Measurements from ENCODE around the gene PIEZO2.

Gene PIEZO2

DNA sequence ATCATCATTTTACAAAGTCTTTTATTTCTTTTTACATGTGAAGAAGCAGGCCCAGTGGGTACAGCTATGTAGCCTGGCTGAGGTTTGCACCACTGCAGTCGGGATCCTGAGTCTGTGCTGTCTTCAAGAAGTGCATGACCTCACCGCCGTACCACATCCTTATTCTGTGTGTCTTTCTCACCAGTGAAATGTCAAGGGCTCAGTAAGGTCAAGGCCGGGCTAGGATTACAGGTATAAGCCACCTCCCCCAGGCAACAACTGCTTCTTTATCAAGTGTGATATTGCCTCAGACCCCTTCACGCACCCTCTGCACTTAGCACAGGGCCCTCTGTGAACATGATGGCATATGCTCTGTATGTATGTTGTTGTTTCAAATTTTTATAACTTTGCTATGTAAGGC lies 76.7 kb downstream of the PIEZO2 start:
- no peak overlapping the region for H2AFZ ChIP-seq (ENCODE audit: low read depth, low read length)
- 72% methylated on average over 4 of the region's 5 CpGs for WGBS

DNA sequence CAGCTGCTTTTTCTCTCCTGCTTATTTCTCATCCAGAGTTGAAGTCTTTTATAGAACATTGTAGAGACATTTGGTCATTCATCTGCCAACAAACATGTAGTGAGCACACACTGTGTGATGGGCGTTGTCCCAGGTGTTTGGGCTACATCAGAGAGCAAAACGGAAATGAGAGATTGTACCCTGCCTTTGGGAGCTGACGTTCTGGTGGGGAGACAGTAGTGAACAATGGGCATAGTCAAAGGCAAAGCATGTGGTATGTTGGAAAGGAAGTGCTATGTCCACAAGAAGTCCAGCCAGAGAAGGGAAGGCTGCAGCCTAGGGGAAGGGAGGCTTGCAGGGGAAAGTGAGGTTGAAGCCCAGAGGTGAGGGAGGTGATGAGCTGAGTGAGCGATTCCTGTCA lies 78.1 kb downstream of the PIEZO2 start:
- H3K14ac ChIP-seq (ENCODE audit: low read length in 2 of 2), result no peak overlapping the region
- no peak overlapping the region for H4K91ac ChIP-seq (ENCODE audit: low read length)
- no peak overlapping the region for H3K23ac ChIP-seq (ENCODE audit: low read length in 2 of 2)
- no peak overlapping the region for H3K4ac ChIP-seq (ENCODE audit: low read depth in 1 of 2, low read length in 2 of 2)
- H2BK12ac ChIP-seq (ENCODE audit: low read length in 2 of 2), result no peak overlapping the region
- no peak overlapping the region for H2BK5ac ChIP-seq (ENCODE audit: low read depth, low read length, poor library complexity, severe bottlenecking)
- no peaks in the 10 kb centered on the region for H3K27me3 ChIP-seq (ENCODE audit: control insufficient read depth in 1 of 2, insufficient read depth in 1 of 2, low read length in 2 of 2)
- peak overlapping the region in 1 of 2 experiments; percentile 63 for H3K18ac ChIP-seq (ENCODE audit: low read depth in 1 of 2, low read length in 2 of 2)
- no peak overlapping the region for H3K4me2 ChIP-seq (ENCODE audit: low read length, poor library complexity, severe bottlenecking)
- no peak overlapping the region for H3K4me3 ChIP-seq (ENCODE audit: insufficient read depth in 1 of 2, low read depth in 1 of 2, low read length in 2 of 2)
- H3K36me3 ChIP-seq (ENCODE audit: control insufficient read depth in 1 of 2, insufficient read depth in 2 of 2, low read depth in 1 of 2, low read length in 2 of 2), result no peaks in the 10 kb centered on the region
- peaks cover 12% of the 10 kb centered on the region for H3K9me3 ChIP-seq (ENCODE audit: control insufficient read depth, low read length)
- H3K9ac ChIP-seq (ENCODE audit: low read length), result no peak overlapping the region
- H3K27ac ChIP-seq (ENCODE audit: low read length, poor library complexity, severe bottlenecking), result no peak overlapping the region
- no peak overlapping the region for H2AK5ac ChIP-seq (ENCODE audit: low read length, severe bottlenecking)
- 94% methylated on average over 3 of the region's 4 CpGs for WGBS
- H2BK15ac ChIP-seq (ENCODE audit: low read depth, poor library complexity, severe bottlenecking), result no peak overlapping the region
- H2BK120ac ChIP-seq (ENCODE audit: low read depth, low read length), result no peak overlapping the region
- DNase-seq, result no peak
- H3K4me1 ChIP-seq (ENCODE audit: control insufficient read depth, insufficient read depth, low read depth, low read length), result no peaks in the 10 kb centered on the region
- H3K79me1 ChIP-seq (replicated peaks; ENCODE audit: low read length, poor library complexity, severe bottlenecking), result peaks cover 3% of the 10 kb centered on the region
- no peak overlapping the region for H4K8ac ChIP-seq (ENCODE audit: low read length)
- H2AFZ ChIP-seq (ENCODE audit: low read depth, low read length), result no peak overlapping the region

More for the DNA sequence above, 76.7 kb downstream of the PIEZO2 start:
- Histone ChIP-seq H2BK15ac (ENCODE audit: low read depth, poor library complexity, severe bottlenecking) (no peak overlapping the region), H3K23ac (ENCODE audit: low read length in 2 of 2) (no peak overlapping the region), H2BK12ac (ENCODE audit: low read length in 2 of 2) (peak overlapping the region in 1 of 2 experiments; percentile 63), H3K4me1 (ENCODE audit: control insufficient read depth, insufficient read depth, low read depth, low read length) (no peaks in the 10 kb centered on the region), H3K9ac (ENCODE audit: low read length) (no peak overlapping the region), H3K14ac (ENCODE audit: low read length in 2 of 2) (no peak overlapping the region), H3K36me3 (ENCODE audit: control insufficient read depth in 1 of 2, insufficient read depth in 2 of 2, low read depth in 1 of 2, low read length in 2 of 2) (no peaks in the 10 kb centered on the region), H3K18ac (ENCODE audit: low read depth in 1 of 2, low read length in 2 of 2) (peak overlapping the region in 1 of 2 experiments; percentile 88), H3K27ac (ENCODE audit: low read length, poor library complexity, severe bottlenecking) (no peak overlapping the region), H3K4ac (ENCODE audit: low read depth in 1 of 2, low read length in 2 of 2) (no peak overlapping the region), H3K27me3 (ENCODE audit: control insufficient read depth in 1 of 2, insufficient read depth in 1 of 2, low read length in 2 of 2) (no peaks in the 10 kb centered on the region), H3K9me3 (ENCODE audit: control insufficient read depth, low read length) (peaks cover 3% of the 10 kb centered on the region), H4K8ac (ENCODE audit: low read length) (no peak overlapping the region), H2AK5ac (ENCODE audit: low read length, severe bottlenecking) (no peak overlapping the region), H4K91ac (ENCODE audit: low read length) (no peak overlapping the region), H2BK120ac (ENCODE audit: low read depth, low read length) (no peak overlapping the region), H3K4me3 (ENCODE audit: insufficient read depth in 1 of 2, low read depth in 1 of 2, low read length in 2 of 2) (no peak overlapping the region), H2BK5ac (ENCODE audit: low read depth, low read length, poor library complexity, severe bottlenecking) (no peak overlapping the region), H3K4me2 (ENCODE audit: low read length, poor library complexity, severe bottlenecking) (no peak overlapping the region), H3K79me1 (replicated peaks; ENCODE audit: low read length, poor library complexity, severe bottlenecking) (peaks cover 3% of the 10 kb centered on the region)
- no peak for DNase-seq

DNA sequence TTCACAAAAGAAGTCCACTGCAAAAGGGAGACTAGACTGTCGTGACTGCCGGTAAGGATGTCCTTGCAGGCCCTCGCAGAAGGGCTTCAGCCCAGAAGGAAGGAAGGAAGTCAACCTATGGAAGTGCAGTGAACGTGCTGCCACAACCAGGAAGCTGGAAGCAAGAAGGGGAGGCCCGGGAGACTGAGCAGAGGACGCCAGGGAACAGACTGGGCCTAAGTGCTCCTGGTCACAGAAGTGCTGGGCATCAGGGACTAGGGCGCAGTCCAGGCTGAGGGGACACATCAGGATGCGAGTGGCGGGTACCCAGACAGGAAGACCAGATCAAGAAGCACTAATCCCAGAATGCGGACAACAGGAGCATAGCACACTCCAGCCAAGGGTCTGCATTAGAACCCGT lies 78.8 kb downstream of the PIEZO2 start:
- WGBS, result 95% methylated on average over 11 of the region's 11 CpGs

DNA sequence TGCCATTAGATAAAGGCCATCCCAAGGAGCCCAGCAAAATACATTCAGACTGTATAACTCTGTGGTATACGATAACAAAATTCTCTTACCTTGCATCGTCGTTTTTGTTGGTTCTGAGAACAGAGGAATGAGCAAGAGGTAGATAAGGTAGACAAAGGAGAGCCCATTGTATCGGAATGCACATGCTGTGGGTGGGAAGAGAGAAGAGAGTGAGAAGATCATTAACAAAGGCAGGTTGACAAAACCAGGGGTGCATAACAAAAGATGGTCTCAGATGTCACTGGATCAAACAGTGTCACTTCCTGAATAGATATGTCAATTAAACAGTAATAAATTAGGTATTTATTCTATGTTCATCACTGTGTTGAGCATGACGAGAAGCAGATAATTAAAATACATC lies 83.3 kb downstream of the PIEZO2 start:
- Histone ChIP-seq H3K23ac (ENCODE audit: low read length in 2 of 2) (no peak overlapping the region), H2BK15ac (ENCODE audit: low read depth, poor library complexity, severe bottlenecking) (no peak overlapping the region), H2AK5ac (ENCODE audit: low read length, severe bottlenecking) (no peak overlapping the region), H4K91ac (ENCODE audit: low read length) (no peak overlapping the region), H3K27ac (ENCODE audit: low read length, poor library complexity, severe bottlenecking) (no peak overlapping the region), H2AFZ (ENCODE audit: low read depth, low read length) (no peak overlapping the region), H3K9me3 (ENCODE audit: control insufficient read depth, low read length) (peaks cover 20% of the 10 kb centered on the region), H3K27me3 (ENCODE audit: control insufficient read depth in 1 of 2, insufficient read depth in 1 of 2, low read length in 2 of 2) (no peaks in the 10 kb centered on the region), H3K9ac (ENCODE audit: low read length) (no peak overlapping the region), H3K79me1 (replicated peaks; ENCODE audit: low read length, poor library complexity, severe bottlenecking) (no peaks in the 10 kb centered on the region), H3K36me3 (ENCODE audit: control insufficient read depth in 1 of 2, insufficient read depth in 2 of 2, low read depth in 1 of 2, low read length in 2 of 2) (no peaks in the 10 kb centered on the region), H2BK12ac (ENCODE audit: low read length in 2 of 2) (no peak overlapping the region), H3K4me3 (ENCODE audit: insufficient read depth in 1 of 2, low read depth in 1 of 2, low read length in 2 of 2) (no peak overlapping the region), H3K4me1 (ENCODE audit: control insufficient read depth, insufficient read depth, low read depth, low read length) (no peaks in the 10 kb centered on the region), H2BK5ac (ENCODE audit: low read depth, low read length, poor library complexity, severe bottlenecking) (no peak overlapping the region), H2BK120ac (ENCODE audit: low read depth, low read length) (no peak overlapping the region), H3K4me2 (ENCODE audit: low read length, poor library complexity, severe bottlenecking) (no peak overlapping the region), H3K18ac (ENCODE audit: low read depth in 1 of 2, low read length in 2 of 2) (peak overlapping the region in 1 of 2 experiments; percentile 21), H3K4ac (ENCODE audit: low read depth in 1 of 2, low read length in 2 of 2) (no peak overlapping the region), H3K14ac (ENCODE audit: low read length in 2 of 2) (no peak overlapping the region), H4K8ac (ENCODE audit: low read length) (no peak overlapping the region)
- no peak for DNase-seq
- whole genome bisulfite sequencing, result 77% methylated on average over 4 of the region's 5 CpGs

More for the DNA sequence above, 78.8 kb downstream of the PIEZO2 start:
- Histone ChIP-seq H3K79me1 (replicated peaks; ENCODE audit: low read length, poor library complexity, severe bottlenecking) (peaks cover 3% of the 10 kb centered on the region), H4K8ac (ENCODE audit: low read length) (no peak overlapping the region), H3K4me1 (ENCODE audit: control insufficient read depth, insufficient read depth, low read depth, low read length) (no peaks in the 10 kb centered on the region), H2BK5ac (ENCODE audit: low read depth, low read length, poor library complexity, severe bottlenecking) (no peak overlapping the region), H3K18ac (ENCODE audit: low read depth in 1 of 2, low read length in 2 of 2) (peak overlapping the region in 1 of 2 experiments; percentile 54), H2BK12ac (ENCODE audit: low read length in 2 of 2) (no peak overlapping the region), H3K9me3 (ENCODE audit: control insufficient read depth, low read length) (peaks cover 17% of the 10 kb centered on the region), H2BK15ac (ENCODE audit: low read depth, poor library complexity, severe bottlenecking) (no peak overlapping the region), H4K91ac (ENCODE audit: low read length) (no peak overlapping the region), H3K4ac (ENCODE audit: low read depth in 1 of 2, low read length in 2 of 2) (no peak overlapping the region), H3K4me2 (ENCODE audit: low read length, poor library complexity, severe bottlenecking) (no peak overlapping the region), H3K14ac (ENCODE audit: low read length in 2 of 2) (no peak overlapping the region), H3K27me3 (ENCODE audit: control insufficient read depth in 1 of 2, insufficient read depth in 1 of 2, low read length in 2 of 2) (no peaks in the 10 kb centered on the region), H3K9ac (ENCODE audit: low read length) (no peak overlapping the region), H3K4me3 (ENCODE audit: insufficient read depth in 1 of 2, low read depth in 1 of 2, low read length in 2 of 2) (no peak overlapping the region), H3K23ac (ENCODE audit: low read length in 2 of 2) (no peak overlapping the region), H2AK5ac (ENCODE audit: low read length, severe bottlenecking) (no peak overlapping the region), H3K27ac (ENCODE audit: low read length, poor library complexity, severe bottlenecking) (no peak overlapping the region), H3K36me3 (ENCODE audit: control insufficient read depth in 1 of 2, insufficient read depth in 2 of 2, low read depth in 1 of 2, low read length in 2 of 2) (no peaks in the 10 kb centered on the region), H2BK120ac (ENCODE audit: low read depth, low read length) (no peak overlapping the region), H2AFZ (ENCODE audit: low read depth, low read length) (no peak overlapping the region)
- no peak for DNase-seq

Measured in mesenchymal stem cell (in vitro differentiated cells and primary cell).